Measurements from ENCODE around the gene EVL. TPM values are rescaled to one million over a fixed set of nuclear protein-coding genes. Genes with fewer than 3 reads are reported as not detected.

Gene EVL
- total RNA-seq, 4 donors from 2014 or later, result 42.6 to 94.6 (median 59.8) TPM

GRCh38 chr14:100052819-100053218 lies 12.4 kb upstream of the EVL start:
- Histone ChIP-seq H3K9me3 (no peaks in the 10 kb centered on the region), H3K4me3 (no peak overlapping the region), H3K27me3 (no peaks in the 10 kb centered on the region), H3K4me1 (peaks cover 0 to 14% (median 3%) of the 10 kb centered on the region in 4 donors), H3K36me3 (no peaks in the 10 kb centered on the region), H3K27ac (no peak overlapping the region)
- DNase-seq (ENCODE audit: low spot score in 2 of 2), result no peak
- 48 to 70% methylated on average over 2 of the region's 2 CpGs for WGBS, 2 donors
- no peak for TF ChIP-seq POLR2A (IDR thresholded peaks at IDR 0.05)
- TF ChIP-seq, protein P1, sequence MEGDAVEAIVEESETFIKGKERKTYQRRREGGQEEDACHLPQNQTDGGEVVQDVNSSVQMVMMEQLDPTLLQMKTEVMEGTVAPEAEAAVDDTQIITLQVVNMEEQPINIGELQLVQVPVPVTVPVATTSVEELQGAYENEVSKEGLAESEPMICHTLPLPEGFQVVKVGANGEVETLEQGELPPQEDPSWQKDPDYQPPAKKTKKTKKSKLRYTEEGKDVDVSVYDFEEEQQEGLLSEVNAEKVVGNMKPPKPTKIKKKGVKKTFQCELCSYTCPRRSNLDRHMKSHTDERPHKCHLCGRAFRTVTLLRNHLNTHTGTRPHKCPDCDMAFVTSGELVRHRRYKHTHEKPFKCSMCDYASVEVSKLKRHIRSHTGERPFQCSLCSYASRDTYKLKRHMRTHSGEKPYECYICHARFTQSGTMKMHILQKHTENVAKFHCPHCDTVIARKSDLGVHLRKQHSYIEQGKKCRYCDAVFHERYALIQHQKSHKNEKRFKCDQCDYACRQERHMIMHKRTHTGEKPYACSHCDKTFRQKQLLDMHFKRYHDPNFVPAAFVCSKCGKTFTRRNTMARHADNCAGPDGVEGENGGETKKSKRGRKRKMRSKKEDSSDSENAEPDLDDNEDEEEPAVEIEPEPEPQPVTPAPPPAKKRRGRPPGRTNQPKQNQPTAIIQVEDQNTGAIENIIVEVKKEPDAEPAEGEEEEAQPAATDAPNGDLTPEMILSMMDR (IDR thresholded peaks at IDR 0.05), result no peak
- no peak for TF ChIP-seq EP300 (IDR thresholded peaks at IDR 0.05)

DNA sequence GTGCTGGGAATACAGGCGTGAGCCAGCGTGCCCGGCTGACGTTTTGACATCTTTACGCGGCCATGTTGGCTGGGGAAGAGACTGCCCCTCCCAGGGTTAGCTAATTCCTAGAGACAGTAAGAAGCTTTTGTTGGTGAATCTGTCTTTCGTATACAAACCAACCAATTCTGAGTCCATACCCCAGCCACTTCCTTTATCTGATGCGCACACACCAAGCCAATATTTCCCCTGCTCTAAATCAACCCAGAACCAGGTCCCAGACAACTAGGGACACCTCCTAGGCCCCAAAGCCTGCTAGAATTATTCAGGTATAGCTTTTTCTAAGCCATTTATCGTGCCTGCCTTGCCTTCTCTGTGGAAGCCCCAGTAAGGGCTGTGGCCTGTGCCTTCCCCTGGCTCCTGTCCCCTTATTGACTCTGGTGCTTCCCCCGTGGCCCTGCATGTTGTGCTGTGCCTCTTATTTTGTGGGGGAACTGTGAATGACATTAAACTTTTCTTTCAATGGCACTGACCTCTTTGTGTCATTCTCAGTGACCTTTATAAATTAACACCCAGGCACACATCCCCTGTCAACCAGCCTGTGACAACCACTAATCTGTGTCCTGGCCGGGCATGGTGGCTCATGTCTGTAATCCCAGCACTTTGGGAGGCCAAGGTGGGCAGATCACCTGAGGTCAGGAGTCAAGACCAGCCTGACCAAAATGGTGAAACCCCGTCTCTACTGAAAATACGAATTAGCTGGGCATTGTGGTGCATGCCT lies 10.7 kb upstream of the EVL start:
- WGBS, 2 donors, result 88 to 93% methylated on average over 13 of the region's 13 CpGs
- TF ChIP-seq EP300 (IDR thresholded peaks at IDR 0.05), result no peak
- TF ChIP-seq, protein P1 (IDR thresholded peaks at IDR 0.05), result no peak
- no peak for TF ChIP-seq POLR2A (IDR thresholded peaks at IDR 0.05)
- H3K36me3 ChIP-seq, result no peaks in the 10 kb centered on the region
- no peaks in the 10 kb centered on the region for H3K9me3 ChIP-seq
- H3K4me3 ChIP-seq, result no peak overlapping the region
- H3K27me3 ChIP-seq, result no peaks in the 10 kb centered on the region
- H3K4me1 ChIP-seq, result peaks cover 0 to 19% (median 6%) of the 10 kb centered on the region in 4 donors
- no peak overlapping the region for H3K27ac ChIP-seq
- DNase-seq (ENCODE audit: low spot score in 2 of 2), result no peak

DNA sequence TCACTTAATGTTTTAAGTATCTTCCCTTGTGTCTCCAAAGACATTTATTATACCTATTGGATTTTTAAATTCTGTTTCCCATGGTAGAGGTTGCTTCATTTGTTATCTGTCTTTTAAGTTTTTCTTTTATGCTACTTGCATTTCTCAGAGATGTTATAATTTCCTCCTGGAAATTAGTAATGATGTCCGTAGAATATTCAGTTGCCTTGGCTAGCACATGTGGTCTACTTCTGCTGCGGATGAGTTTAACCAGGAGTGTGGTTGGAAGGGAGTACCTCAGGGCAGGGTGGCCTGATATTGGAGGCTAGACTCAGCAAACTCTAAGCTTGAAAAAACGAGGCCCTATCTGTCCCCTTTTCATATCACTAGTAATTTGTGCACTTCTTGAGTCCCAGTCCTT lies 8.8 kb upstream of the EVL start:
- H3K27ac ChIP-seq, result no peak overlapping the region

DNA sequence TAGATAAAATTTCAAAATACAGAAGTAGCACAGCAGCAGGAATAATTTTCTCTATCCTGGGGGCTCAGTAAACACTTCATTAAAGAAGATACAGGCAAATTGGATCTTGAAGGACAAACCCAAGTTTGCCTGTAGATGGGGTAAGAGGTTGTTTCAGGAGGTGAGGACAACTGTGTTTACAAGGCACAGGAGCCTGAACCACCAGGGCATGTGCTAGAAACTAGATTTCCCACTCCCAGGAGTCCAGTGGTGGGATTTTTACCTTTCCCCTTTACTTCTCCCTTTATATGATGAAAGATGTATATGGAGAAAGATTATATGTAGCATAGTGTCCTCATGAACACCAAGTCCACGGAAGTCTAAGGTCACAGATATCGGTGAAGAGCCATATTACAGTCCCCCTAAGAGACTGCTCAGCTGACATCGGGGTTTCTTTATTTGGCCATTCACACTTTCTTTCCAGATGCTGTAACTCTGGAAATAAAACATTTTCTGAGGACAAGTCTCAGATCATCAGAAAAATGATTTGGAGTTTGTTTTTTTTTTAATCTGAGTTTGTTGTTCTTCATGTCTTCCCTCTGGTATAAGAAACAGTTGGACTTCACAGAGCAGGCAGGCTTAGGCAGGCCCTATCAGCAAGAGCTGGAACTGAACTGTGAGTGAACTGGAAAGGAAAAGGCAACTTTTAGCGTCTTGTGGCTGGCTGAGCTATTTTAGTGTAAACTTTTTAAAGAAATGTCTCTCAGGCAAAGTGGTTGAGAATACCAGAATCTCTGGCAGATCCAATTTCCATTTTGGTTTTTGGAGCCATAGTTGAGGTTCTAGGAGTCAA lies 8.0 kb upstream of the EVL start:
- Histone ChIP-seq H3K36me3 (no peaks in the 10 kb centered on the region), H3K4me1 (peaks cover 0 to 19% (median 6%) of the 10 kb centered on the region in 4 donors), H3K4me3 (no peak overlapping the region), H3K27ac (peak overlapping the region in 2 of 4 donors; percentile 32 to 43), H3K27me3 (no peaks in the 10 kb centered on the region), H3K9me3 (no peaks in the 10 kb centered on the region)
- TF ChIP-seq, protein P1 (IDR thresholded peaks at IDR 0.05), result peak in 4 of 5 experiments; percentile 18 to 51 (median 24)
- TF ChIP-seq EP300 (IDR thresholded peaks at IDR 0.05), result no peak
- 52 to 56% methylated on average over 4 of the region's 4 CpGs for WGBS, 2 donors
- no peak for DNase-seq (ENCODE audit: low spot score in 2 of 2)

More for the DNA sequence above, 8.8 kb upstream of the EVL start:
- DNase-seq (ENCODE audit: low spot score in 2 of 2), result no peak
- Histone ChIP-seq H3K27me3 (no peaks in the 10 kb centered on the region), H3K36me3 (no peaks in the 10 kb centered on the region), H3K4me1 (peaks cover 0 to 19% (median 6%) of the 10 kb centered on the region in 4 donors), H3K4me3 (no peak overlapping the region), H3K9me3 (no peaks in the 10 kb centered on the region)
- WGBS, 2 donors, result 88 to 90% methylated on average over 3 of the region's 3 CpGs
- TF ChIP-seq EP300 (IDR thresholded peaks at IDR 0.05), result no peak

DNA sequence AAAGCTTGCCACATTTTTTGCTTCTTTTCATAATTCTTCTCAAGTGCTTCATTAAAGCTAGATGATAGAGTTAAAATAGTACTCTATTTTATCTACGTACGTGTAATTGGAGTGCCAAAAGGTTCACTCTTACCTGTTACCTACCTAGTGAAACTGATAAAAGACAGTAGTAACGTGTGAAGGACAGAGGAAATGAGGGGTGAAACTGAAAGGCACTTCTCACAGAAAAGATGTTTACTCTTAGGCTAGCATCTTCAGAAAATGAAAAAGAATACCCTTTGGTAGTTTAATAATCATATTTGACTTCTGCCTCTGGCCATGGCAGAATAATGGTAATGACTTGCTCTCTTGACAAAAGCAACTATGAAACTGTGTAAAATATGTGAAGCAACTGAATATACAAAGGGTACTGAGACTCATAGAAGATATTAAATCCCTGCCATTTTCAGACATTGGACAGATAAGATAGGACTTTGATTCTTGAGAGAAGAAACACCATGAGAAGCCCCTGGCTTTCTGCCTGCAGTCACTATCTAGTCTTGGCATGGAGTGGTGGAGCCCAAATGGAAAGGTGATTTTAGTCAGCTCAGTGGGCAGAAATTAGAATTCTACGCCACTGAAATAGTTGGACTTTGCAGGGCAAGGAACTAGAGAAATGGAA lies 6.3 kb upstream of the EVL start:
- H3K36me3 ChIP-seq, result no peaks in the 10 kb centered on the region
- peaks cover 0 to 19% (median 6%) of the 10 kb centered on the region in 4 donors for H3K4me1 ChIP-seq
- no peak overlapping the region for H3K27ac ChIP-seq
- DNase-seq (ENCODE audit: low spot score in 2 of 2), result no peak
- no peak overlapping the region for H3K4me3 ChIP-seq
- WGBS, 2 donors, result 92 to 94% methylated on average over 4 of the region's 4 CpGs
- H3K9me3 ChIP-seq, result no peaks in the 10 kb centered on the region
- no peak for TF ChIP-seq EP300 (IDR thresholded peaks at IDR 0.05)
- TF ChIP-seq POLR2A (IDR thresholded peaks at IDR 0.05), result no peak
- TF ChIP-seq, protein P1 (IDR thresholded peaks at IDR 0.05), result no peak
- no peaks in the 10 kb centered on the region for H3K27me3 ChIP-seq
